HG02798 (cell line): ENCODE results near the gene TXNDC12.
"Not testable (repeated sequence)": the region's sequence is repeated elsewhere in the genome, so short reads cannot be mapped to it uniquely, and the experiment has no call there.

Experiments
- ATAC-seq: cut with Tn5 transposase; IDR thresholded peaks from one replicate; pipeline ENCODE4 v1.9.1; 2021; ENCODE audit warnings: mild to moderate bottlenecking; ENCODE audit not compliant: unreplicated experiment, poor library complexity

Gene TXNDC12

GRCh38 chr1:52055066-52055865, at the start of gene TXNDC12:
Gene TXNDC12 (minus strand): TSS chr1:52055191. CDS start chr1:52055096, 95 bp downstream.
- ATAC-seq: peak; percentile 52

DNA sequence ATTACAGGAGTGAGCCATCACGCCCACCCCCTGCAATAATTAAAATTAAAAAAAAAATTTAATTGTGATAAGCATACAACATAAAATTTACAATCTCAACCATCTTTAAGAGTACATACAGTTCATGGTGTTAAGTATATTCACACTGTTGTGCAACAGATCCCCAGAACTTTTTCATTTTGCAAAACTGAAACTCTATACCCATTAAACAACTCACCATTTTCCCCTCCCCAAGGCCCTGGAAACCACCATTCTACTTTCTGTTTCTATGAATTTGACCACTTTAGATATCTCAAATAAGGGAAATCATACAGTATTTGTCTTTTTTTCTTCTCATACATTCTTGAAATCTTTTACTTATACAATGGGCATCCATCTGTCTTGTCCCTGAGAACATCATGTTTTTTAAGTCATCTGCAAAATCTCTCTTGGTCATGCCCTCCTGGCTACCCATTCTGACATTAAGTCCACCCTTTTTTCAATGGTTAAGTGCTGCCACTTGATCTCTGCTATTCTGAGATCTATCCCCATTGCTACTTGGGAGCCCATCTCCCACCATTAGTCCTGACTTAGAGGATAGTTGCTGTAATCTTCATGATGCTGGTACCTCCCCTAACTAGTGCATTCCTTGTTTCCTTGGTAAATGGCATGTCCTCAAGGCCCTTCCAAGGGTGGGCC, 47.5 kb upstream of the TXNDC12 start:
- ATAC-seq: no peak

DNA sequence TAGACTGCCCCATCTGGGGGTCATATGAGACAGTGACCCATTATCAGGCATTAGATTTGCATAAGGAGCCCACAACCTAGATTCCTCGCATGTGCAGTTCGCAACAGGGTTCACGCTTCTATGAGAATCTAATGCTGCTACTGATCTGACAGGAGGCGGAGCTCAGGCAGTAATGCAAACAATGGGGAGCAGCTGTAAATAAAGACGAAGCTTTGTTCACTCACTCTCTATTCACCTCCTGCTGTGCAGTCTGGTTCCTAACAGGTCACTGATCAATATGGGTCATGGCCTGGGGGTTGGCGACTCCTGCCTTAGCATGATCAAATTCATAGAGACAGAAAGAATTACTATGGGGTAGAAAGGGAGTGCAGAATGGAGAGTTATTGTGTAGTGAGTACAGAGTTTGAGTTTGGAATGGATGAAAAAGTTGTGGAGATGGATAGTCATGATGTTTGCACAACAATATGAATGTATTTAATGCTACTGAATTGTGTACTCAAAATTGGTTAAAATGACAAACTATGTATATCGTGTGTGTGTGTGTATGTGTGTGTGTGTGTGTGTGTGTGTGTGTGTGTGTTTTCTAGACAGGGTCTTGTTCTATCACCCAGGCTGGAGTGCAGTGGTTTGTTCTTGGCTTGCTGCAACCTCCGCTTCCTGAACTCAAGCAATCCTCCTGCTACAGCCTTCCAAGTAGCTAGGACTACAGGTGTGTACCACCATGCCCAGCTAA, 43.3 kb upstream of the TXNDC12 start:
- ATAC-seq: no peak

GRCh38 chr1:52096216-52096615, 41.2 kb upstream of the TXNDC12 start:
- ATAC-seq: no peak

- ATAC-seq: not testable (repeated sequence)
Observed at GRCh38 chr1:52094300-52094699, 39.3 kb upstream of the TXNDC12 start.

DNA sequence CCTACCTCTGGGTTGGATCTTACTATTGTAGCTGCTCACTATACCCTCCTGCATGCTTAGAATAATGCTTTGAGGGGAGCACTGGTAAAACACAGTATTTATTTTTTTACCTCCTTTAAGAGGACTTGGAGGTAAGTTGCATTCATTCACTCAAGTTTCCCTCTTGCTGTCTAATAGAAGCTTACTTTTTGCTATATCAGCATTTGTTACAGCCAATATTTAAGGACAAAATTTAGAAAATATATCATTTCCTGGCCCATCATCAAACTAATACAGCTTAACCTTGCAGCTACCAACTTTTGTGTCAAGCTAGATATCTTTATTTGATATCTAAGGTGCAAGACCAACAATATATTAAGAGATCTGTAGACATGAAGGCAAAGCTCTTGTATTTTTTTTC, 32.9 kb upstream of the TXNDC12 start:
- not testable (repeated sequence) for ATAC-seq

DNA sequence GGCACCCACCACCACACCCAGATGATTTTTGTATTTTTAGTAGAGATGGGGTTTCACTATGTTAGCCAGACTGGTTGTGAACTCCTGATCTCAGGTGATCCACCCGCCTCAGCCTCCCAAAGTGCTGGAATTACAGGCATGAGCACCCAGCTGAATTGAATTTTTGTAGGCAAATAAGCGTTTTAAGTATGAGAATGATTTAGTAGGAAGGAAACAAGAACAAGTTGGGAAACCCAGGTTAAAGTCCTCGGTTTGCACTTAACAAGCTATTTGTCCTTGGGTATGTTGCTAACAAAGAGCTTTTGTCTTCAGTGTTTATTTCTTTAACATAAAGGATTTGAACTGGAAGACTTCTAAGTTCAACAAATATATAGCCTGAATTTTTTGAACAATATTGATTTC, 25.0 kb upstream of the TXNDC12 start:
- ATAC-seq: no peak

GRCh38 chr1:52077277-52077676, 22.3 kb upstream of the TXNDC12 start:
- not testable (repeated sequence) for ATAC-seq

GRCh38 chr1:52072291-52072690, 17.3 kb upstream of the TXNDC12 start:
- no peak for ATAC-seq

DNA sequence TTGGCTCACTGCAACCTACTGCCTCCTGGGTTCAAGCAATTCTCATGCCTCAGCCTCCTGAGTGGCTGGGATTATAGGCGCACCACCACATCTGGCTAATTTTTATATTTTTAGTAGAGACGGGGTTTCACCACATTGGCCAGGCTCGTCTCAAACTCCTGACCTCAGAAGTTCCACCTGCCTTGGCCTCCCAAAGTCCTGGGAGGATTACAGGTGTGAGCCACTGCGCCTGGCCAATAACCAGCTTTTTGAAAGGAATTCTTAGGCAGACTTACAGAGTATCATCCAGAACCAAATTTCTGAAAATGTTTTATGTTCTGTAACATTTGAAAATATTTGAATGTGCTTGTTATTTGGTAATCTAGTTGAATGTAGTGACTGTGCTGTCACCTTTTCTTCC, 15.7 kb upstream of the TXNDC12 start:
- ATAC-seq: no peak

DNA sequence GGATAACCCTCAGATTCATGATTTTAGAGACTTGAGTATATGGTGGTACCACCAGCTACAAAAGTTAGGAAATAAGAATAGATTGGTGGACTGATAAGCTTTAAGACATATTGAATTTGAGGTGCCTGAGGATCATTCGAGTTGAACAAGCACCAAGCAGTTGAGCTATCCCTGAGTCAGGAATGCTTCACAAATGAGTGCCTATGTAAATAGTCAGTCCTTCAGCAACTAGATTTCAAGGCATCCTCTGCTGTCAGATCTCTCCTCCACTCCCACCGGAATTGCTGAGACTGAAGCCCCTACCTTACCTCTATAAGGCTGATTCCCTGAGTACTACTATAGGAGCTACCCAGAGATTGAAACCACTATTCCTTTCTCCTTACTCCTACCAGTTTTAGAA, 8.2 kb upstream of the TXNDC12 start:
- no peak for ATAC-seq

GRCh38 chr1:52060822-52061221, 5.8 kb upstream of the TXNDC12 start:
- no peak for ATAC-seq

- ATAC-seq: no peak
Observed at GRCh38 chr1:52059888-52060287, 4.9 kb upstream of the TXNDC12 start.

- no peak for ATAC-seq
Observed at GRCh38 chr1:52059321-52059720, 4.3 kb upstream of the TXNDC12 start.

DNA sequence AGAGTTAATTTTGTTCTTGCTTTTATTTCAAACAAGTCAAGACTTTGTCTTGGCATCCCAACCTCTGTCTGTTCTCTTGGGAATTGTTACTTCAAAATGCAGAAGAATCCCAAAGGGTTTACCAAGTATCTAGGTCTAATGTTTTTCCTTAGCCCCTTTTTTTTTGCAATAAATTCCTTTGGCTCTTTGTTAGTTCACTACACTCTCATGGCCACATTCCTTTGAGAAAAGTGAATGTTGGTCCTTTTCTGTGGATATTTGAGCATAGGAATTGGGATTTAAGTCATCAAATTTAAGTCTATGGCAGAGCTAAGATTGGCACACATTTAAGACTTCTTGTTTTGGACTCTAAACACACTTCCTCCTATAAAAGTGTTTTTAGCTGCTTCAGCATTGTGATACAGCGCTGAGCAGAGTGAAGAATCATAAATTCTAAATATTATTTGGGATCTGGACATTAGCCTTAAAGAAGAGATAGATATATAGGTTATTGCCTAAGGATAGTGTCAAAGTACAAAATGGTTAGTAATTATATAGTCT, 3.0 kb upstream of the TXNDC12 start:
- no peak for ATAC-seq

DNA sequence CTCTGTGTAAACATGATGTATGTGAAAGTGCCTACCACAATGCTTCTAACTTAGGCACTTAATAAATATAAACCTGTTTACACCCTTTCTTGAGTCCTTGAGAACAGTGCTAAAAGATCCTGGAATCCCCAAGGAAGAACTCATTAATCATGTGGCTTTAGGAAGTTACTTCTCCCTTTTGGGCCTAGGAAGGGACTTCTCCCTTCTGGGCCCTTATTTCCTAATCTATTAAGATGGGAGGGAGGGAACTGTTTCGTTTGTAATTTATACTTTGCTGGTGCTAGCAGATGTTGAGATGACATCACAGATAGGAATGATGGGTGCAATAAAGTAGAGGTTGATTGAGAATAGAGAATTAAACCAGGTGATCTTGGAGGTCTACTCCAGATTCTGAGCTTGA, 2.3 kb upstream of the TXNDC12 start:
- no peak for ATAC-seq

- ATAC-seq: peak; percentile 39
Observed at GRCh38 chr1:52056937-52057231, 1.9 kb upstream of the TXNDC12 start.

GRCh38 chr1:52056163-52056936, 1.4 kb upstream of the TXNDC12 start, which contains the start of gene BTF3L4:
Gene BTF3L4 (plus strand): TSS chr1:52056295. CDS start chr1:52059848, 3,553 bp downstream.
- ATAC-seq: peak; percentile 89

GRCh38 chr1:52055866-52056162, 823 bp upstream of the TXNDC12 start:
- ATAC-seq: no peak

DNA sequence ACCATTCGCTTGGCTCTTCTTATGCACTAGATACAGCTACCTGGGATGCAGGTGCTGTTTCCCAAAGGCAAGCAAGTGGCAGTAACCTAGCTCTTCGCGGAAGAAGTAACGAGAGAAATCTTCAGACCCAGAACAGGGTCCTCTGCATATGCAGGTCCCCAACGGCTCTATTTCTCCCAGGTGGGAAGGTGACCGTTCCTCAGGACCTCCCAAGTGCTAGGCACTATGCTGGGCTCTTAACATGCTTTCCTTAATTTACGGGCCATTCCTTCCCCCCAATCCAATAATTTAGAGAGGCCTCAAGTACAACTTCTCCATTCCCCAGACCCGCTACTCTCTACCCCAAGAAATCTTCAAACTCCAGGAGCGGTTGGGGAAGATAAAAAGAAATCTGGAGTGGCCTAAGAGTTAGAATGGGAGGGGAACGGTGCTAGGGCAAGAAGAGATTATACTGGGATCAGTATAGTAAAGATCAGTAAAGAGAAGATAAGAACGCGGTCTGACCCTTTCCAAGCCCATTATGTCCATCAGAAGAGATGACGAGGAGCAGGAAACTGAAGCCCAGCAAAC, 410 bp downstream of the TXNDC12 start:
- no peak for ATAC-seq
